Retinal pigment epithelial cell (primary cell): Measurements from ENCODE around the gene STAG3.
"Not testable (repeated sequence)": the region's sequence is repeated elsewhere in the genome, so short reads cannot be mapped to it uniquely, and the experiment has no call there.

Experiments
- DNase-seq: peaks from one replicate; pipeline ENCODE4 v3.0.0-alpha.2; 2010; ENCODE audit warnings: low read depth
- H3K4me3 ChIP-seq: 2 replicates; pipeline ENCODE4 v1.5.1; 2011; ENCODE audit warnings: mild to moderate bottlenecking, low read length, control low read depth, moderate library complexity
- TF ChIP-seq, protein P1 (sequence below): conservative IDR thresholded peaks from 2 replicates; pipeline ENCODE4 v1.5.1; 2011; ENCODE audit warnings: low read depth, low read length, control low read depth, inconsistent platforms

Gene STAG3

DNA sequence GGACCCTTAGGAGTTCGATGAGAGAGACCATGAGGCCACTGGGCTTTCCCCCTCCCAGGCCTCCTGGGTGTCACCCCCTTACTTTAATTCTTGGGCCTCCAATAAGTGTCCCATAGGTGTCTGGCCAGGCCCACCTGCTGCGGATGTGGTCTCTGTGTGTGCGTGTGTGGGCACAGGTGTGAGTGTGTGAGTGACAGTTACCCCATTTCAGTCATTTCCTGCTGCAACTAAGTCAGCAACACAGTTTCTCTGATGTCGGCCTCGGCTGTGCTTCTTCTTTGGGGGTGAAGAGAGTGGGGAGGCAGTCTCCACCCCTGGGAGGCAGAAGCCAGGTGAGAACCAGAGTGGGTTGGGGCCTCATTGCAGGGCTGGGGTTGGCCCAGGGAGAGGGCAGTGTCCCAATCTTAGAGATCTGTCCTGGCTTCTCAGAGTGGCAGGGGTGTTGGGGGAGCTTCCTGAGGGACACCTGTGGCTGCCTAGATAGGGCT, 43.6 kb downstream of the STAG3 start:
- TF ChIP-seq, protein P1, sequence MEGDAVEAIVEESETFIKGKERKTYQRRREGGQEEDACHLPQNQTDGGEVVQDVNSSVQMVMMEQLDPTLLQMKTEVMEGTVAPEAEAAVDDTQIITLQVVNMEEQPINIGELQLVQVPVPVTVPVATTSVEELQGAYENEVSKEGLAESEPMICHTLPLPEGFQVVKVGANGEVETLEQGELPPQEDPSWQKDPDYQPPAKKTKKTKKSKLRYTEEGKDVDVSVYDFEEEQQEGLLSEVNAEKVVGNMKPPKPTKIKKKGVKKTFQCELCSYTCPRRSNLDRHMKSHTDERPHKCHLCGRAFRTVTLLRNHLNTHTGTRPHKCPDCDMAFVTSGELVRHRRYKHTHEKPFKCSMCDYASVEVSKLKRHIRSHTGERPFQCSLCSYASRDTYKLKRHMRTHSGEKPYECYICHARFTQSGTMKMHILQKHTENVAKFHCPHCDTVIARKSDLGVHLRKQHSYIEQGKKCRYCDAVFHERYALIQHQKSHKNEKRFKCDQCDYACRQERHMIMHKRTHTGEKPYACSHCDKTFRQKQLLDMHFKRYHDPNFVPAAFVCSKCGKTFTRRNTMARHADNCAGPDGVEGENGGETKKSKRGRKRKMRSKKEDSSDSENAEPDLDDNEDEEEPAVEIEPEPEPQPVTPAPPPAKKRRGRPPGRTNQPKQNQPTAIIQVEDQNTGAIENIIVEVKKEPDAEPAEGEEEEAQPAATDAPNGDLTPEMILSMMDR, result no peak
- DNase-seq, result no peak
- H3K4me3 ChIP-seq, result no peak overlapping the region

DNA sequence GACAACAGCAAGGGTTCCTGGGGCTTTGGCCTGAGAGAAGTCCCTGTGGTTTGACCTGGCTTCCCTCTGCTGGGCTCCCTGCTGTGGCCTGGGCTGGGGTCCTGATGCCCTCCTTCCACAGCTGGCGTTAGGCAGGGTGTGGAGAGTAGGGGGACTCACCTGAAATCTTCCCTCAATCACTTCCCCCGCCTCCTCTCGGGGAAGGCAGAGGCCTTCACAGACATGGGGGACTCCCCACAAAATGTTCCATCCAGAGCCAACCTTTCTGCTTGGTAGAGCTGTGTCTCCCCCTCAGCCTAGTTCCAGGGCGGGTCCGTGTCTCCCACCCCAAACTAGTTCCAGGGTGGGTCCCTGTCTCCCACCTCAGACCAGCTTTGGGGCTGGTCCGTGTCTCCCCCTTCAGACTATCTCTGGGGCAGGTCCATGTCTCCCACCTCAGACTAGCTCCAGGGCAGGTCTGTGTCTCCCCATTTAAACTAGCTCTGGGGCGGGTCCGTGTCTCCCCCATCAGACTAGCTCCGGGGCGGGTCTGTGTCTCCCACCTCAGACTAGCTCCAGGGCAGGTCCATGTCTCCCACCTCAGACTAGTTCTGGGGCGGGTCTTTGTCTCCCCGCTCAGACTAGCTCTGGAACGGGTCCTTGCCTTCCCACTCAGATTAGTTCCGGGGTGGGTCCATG, 44.2 kb downstream of the STAG3 start:
- no peak overlapping the region for H3K4me3 ChIP-seq
- DNase-seq, result no peak
- TF ChIP-seq, protein P1, result no peak

DNA sequence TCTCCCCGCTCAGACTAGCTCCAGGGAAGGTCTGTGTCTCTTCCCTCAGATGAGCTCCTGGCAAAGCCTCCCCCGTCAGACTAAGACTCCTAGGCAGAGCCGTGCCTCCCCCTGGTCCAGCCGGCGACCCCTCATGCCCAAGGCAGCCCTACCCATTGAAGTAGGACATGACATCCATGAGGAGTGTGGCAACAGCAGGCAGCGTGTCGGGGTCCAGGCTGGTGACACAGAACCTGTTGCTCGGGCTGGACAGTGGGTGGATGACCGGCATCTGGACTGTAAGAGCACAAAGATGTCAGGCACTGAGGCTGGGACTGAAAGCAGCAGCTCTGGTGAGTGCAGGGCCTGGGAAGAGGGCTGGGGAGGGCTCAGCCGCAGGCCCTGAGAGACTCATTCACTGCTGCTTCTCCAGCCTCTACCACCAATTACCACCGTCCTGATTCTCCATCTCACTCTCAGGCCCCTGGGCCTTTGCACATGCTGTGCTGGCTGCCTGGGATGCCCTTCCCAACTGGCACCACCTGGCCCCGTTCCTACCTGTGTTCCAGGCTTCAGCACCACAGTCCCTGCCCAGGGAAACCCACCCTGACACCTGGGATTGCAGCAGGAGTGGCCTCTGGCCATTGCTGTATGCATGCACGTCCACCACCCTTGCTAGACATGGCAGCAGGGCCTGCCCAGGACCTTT, 44.9 kb downstream of the STAG3 start:
- no peak for DNase-seq
- H3K4me3 ChIP-seq, result no peak overlapping the region

DNA sequence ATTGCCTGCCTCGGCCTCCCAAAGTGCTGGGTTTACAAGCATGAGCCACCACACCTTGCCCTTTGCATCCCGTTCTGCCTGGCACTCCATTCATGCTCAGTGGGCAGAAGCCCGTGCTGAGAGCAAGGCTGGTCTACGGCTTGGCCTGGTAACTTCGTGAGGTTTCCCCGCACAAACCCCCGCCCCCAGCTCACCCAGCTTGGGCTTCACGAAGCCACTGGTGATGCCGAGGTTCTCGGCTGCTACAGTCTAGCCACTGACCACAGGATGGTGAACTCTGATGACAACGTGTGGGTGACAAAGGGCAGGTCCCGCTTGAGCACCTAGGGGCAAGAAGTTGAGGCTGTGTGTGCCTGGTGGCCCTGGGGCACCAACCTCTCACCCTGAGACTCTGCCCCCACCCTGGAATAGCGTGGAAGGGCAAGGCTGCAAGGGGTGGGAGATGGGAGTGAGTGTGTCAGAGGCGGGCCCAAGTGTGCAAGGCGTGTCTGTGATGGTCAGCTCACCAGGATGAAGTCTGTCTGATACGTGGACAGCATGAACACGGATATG, 45.7 kb downstream of the STAG3 start:
- not testable (repeated sequence) for DNase-seq, H3K4me3 ChIP-seq

More for the DNA sequence above, 44.9 kb downstream of the STAG3 start:
- TF ChIP-seq, protein P1, result no peak

DNA sequence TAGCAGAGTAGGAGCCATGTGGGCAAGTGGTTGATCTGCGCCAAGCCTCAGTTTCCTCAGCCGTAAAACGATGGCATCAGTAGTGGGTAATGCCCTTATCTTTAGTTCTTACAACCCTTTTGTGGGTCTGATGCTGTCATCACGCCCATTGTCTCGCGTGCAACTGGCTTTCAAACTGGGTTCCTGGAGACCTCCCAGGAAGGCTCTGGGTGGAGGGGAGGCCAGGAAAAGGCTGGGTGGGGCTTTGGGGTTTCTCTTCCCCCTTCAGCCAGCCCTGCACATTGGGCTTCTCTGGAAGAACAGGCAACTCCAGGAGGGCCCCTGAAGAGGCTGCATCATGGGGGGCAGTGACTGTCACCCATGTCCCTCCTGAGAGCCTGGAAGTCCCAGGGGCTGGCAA, 47.2 kb downstream of the STAG3 start:
- H3K4me3 ChIP-seq, DNase-seq: not testable (repeated sequence)

DNA sequence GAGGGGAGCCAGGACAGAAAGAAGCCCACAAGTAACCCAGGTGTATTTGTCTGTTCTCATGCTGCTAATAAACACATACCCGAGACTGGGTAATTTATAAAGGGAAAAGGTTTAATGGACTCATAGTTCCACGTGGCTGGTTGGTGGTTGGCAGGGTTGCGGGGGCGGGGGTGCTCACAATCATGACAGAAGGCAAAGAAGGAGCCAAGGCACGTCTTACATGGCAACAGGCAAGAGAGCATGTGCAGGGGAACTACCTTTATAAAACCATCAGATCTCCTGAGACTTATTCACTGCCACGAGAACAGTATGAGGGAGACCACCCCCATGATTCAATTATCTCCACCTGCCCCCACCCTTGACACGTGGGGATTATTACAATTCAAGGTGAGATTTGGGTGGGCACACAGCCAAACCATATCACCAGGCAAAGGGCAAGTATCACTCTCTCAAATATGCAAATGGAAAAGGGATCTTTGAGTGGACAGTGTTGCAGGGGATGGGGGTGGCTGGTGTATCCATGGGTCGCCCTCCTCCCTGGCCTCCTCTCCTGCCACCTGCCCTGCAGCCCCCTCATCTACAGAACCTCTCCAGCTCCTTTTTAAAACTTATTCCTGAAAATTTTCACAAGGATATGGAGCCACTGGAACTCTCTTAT, 57.1 kb downstream of the STAG3 start:
- not testable (repeated sequence) for DNase-seq, H3K4me3 ChIP-seq

DNA sequence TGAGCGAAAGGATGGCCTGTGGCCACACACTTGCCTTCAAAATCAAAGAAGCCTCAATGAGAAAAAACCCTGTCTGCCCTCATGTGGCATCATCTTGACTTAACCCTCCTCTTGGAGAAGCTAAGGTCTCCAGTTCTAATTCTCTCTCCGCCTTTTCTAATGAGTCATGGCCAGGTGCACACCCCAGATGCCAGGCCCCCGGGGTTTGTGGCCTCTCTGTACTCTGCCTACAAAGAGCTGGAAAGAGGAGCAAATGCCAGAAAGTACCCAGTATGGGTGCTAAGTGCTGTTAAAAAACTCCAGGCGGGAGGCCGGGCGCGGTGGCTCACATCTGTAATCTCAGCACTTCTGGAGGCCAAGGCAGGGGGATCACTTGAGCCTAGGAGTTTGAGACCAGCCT, 62.3 kb downstream of the STAG3 start:
- H3K4me3 ChIP-seq, DNase-seq: not testable (repeated sequence)

DNA sequence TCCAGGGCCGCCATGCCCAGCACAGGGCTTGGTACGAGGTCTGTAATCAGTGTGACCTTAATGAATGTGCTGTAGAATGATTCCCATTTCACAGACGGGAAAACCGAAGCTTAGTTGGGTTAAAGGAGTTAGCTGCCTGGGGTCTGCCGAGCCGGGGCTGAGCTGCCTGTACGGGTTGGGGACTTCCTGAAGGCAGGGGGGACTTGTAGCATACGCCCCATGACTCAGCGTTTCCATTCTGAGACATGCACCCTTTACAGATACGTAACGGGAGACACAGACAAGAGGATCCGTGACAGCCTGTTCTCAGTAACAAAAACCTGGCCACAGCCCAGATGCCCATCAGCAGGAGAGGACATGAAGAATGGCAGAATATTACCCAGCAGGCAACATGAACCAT, 65.7 kb downstream of the STAG3 start:
- not testable (repeated sequence) for DNase-seq, H3K4me3 ChIP-seq

DNA sequence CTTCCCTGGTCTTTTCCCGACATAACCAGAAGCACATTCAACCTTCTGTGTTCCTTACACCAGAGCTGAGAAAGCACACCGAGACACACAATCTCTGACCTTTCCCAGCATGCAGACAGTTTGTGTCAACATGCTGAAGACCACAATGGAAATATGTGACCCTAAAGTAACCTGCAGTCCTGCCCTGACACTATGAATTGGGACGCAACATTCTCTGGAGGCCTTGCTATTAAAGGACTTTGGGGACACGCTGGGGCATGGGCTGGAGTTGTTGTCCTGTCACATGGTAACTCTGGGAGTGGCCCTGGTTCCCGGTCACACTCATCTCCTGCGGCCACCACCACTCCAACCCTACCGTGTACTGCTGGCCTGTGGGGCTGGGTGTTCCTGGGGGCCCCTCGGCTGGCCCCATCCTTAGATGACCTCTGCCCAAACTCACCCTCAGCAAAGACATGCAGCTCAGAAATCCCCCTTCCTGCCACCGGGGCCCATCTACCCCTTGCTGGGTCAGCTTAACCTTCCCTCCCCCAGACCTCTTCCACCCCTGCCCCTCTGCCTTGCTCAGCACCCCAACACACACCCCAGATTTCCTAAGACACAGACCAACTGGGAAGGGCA, 67.4 kb downstream of the STAG3 start:
- H3K4me3 ChIP-seq, DNase-seq: not testable (repeated sequence)

DNA sequence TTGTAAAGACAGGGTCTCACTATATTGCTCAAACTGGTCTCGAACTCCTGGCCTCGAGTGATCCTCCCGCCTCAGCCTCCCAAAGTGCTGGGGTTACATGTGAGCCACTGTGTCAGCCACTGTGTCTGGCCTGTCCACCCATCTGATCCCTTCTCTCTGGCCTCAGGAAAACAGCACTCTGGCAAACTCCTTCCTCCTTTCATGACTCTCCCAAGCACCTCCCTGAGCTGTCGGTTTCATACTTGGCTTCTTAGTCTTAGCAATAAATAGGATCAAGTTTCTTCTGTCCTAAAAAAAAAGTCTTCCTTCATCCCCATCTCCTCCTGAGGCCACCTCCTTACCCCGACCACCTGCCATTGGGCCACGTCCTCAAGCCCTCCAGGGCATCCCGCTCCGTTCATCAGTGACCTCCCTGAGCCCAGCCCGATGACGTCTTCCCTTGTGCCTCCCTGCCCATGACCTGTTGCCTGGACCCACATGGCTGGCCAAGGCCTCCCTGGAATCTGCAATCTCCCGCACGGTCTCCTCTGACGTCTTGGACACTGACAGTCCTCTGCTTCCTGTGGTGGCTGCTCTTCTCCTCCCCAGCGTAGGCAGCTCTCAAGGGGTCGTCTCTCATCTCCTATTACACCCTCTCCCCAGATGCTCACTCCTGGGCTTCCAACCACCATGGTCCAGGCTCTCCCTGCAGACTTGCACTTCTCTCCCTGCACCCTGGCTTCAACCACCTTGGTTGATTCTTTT, 68.6 kb downstream of the STAG3 start:
- DNase-seq, H3K4me3 ChIP-seq: not testable (repeated sequence)

DNA sequence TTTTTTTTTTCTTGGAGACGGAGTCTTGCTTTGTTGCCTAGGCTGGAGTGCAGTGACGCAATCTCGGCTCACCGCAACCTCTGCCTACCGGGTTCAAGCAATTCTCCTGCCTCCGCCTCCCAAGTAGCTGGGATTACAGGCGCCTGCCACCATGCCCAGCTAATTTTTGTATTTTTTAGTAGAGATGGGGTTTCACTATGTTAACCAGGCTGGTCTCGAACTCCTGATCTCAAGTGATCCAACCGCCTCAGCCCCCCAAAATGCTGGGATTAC, 69.1 kb downstream of the STAG3 start:
- not testable (repeated sequence) for H3K4me3 ChIP-seq, DNase-seq
